Measurements from ENCODE around the gene SLC39A11.
"Not testable (repeated sequence)": the region's sequence is repeated elsewhere in the genome, so short reads cannot be mapped to it uniquely, and the experiment has no call there.

SLC39A11 gene

DNA sequence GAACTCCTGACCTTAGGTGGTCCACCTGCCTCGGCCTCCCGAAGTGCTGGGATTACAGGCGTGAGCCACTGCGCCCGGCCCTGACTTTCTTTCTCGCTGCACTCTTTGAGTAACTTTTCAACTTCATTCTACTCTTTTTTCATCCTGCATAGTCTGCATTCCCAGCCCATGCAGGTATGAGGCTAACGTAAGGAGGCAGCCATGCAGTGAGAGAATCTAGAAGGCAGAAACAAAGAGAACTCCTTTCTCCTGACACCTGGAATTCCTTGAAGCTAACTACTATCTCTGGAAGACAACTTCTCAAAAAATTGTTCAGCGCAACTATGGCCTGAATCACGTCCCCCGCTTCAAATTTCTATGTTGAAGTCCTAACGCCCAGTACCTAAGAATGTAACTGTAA is 152.0 kb downstream of the SLC39A11 start:
- no peak for DNase-seq

DNA sequence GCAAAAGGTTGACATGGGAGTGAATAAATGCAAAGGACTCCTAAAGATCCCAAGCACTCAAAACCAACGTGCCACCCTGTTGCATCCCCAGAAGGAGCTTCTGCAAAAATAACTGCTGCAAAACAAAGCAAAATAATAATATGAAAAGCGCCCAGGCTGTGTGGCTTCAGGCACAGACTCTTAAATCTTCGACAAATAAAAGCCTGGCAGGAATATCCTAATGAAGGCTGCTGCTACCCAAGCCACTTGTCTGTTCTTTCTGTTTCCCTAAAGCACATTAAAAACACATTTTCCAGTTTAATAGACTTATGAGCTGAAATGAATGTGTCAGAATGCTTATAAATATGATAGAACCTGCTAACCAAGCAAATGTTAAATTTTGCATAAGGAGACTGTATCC is 154.0 kb downstream of the SLC39A11 start:
- DNase-seq, result no peak

DNA sequence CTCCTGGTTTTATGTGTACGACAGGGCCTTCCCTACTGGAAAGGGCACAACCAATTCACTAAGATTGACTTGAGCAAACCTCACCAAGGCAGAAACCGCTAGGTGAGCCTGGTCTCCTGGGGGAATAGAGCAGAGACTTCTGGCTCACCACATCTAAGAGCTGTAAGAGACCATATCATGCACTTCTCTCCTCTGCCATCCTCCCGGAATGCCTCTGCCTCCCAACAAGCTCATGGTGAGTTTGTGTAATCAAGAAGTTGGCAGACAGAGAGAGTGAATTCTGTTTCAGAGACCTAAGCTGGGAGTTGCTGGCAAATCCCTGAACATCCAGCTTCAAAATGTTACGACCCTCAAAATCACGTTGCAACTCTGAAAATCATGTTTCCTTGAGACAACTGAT is 154.8 kb downstream of the SLC39A11 start:
- no peak for DNase-seq

DNA sequence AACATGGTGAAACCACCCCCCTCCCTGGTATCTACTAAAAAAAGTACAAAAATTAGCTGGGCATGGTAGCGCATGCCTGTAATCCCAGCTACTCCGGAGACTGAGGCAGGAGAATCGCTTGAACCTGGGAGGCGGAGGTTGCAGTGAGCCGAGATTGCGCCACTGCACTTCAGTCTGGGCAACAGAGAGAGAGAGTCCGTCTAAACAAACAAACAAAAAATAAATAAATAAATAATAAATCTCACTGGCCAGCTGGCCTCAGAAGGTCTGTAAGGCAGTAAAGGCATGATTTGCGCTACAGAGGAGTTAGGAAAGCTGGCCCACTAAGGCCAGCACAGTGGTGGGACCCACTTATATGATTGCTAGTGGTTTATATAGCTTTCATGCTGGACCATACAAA is 155.2 kb downstream of the SLC39A11 start:
- not testable (repeated sequence) for DNase-seq

DNA sequence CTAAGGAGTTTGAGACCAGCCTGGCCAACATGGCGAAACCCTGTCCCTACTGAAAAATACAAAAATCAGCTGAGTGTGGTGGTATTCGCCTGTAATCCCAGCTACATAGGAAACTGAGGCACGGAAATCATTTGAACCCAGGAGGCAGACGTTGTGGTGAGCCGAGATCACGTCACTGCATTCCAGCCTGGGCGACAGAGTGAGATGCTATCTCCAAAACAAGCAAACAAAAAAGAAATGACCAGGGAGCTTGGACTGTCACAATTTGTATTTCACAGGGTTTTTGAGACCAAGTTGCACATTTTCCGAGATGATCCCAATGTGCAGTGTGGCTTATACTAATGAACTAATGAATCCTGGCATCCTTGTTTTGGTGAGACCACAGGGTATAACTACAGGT is 156.5 kb downstream of the SLC39A11 start:
- DNase-seq, result no peak

DNA sequence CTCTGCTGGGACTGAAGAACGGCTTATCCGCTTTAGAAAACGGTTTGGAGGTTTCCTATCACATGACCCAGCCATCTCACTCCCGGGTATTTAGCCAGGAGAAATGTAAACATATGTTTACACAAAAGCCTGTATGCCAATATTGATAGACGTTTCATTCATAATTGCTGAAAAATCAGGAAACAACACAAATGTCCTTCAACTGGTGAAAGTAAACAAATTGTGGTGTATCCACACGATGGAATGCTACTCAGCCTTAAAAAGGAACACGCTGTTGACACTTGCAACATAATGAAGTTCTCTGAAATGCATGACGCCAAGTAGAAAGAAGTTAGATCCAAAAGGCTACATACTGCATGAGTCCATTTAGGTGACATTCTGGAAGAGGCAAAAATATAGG is 157.6 kb downstream of the SLC39A11 start:
- DNase-seq, result no peak

DNA sequence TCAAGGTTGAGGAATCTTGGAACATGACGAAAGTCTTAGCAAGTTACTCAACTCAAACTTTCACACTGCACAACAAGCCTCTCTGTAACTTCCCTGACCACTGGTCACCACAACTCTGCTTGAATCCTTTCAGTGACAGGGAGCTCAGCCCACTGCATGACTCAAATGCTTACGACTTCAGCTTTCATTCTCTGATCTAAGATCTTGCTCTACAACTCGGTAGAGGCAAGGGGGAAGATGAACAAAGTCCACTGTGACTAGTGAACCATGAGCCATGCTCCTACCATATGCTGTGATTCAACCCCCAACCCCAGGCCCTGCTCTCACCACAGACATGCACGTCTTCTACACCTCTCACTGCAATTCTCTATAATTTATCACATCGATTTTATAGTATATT is 160.9 kb downstream of the SLC39A11 start:
- DNase-seq, result no peak

DNA sequence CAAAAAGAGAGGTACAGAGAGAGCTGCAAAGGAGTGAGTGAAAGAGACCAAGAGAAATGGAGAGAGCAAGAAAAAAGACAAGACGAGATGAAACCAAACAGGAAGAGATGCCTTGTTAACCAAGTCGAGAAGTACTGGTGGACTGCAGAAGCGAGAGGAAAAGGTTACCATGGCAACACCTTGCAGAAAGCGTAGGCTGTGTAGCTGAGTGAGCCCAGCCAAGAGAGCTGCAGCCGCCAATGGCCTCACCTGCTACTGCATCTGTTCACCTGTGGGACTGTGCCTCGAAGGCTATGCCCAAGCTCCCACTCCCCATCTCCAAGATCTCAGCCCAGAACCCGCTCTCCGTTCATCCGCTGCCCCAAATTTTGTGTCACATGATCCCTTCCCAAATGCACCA is 161.3 kb downstream of the SLC39A11 start:
- peak; percentile 16 for DNase-seq

DNA sequence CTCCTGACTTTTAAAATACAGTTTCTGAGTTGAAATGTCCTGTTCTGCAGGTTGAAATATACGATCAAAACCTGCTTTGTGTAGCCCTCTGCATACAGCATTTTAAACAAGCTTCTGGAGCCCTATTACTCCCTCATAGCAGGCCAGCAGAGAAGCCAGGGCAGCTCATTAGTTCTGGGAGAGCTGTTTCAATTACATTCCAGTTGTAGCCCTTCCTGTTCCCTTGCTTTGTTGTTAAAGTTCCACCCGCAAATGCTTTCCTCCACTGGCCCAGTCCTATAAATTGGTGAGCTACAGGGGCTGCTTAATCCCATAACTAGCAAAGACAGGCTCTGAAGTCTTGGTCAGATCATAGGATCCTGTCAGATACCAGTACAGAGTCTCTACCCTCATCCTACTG is 162.5 kb downstream of the SLC39A11 start:
- no peak for DNase-seq

DNA sequence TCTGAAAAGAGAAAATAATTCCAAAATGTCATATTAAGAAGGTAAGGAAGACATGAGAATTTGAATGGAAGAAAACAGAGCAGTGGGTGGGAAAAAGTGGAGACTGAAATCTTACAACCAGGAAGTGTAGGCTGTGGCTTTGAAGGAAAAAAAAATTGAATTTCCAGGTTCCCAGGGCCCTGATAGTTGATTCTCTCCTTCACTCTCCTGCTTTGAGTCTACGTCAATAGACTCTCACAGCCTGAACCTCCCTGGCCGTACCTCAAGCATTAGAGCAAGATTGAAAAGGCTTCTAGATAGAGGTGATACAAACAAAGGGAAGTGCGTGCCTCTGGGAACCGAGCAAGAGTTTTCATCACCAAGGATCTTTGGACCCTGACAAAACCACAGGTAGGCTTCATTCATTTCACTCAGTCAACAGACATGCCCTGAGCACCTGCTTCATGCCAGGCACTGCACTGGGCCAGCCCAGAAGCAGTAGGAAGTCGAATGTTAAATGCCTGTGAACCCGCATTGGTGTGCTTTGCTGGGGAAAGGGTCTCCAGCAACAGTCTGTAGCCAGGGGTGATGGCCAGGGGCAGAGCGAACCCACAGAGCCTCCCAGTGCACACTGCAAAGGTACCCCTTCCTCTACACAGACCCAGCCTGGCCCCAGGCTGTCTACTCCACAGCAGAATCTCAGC is 163.9 kb downstream of the SLC39A11 start:
- no peak for DNase-seq

DNA sequence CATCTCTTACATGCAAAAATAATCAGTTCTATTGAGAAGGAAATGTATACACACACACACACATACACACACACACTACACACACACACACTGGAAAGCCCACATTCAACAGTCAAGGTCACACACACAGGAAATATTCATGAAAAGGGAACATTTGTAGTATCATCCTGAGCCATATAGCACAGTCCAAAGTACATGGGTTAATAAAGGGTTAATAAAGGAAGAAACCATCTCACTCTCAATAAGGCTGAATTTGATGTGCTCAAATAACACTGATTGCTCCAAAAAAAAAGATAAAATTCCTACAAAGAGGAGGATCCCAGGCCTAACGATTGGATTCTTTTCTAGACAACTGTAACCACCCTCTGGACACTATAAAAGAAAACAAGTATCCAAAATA is 164.7 kb downstream of the SLC39A11 start:
- no peak for DNase-seq

DNA sequence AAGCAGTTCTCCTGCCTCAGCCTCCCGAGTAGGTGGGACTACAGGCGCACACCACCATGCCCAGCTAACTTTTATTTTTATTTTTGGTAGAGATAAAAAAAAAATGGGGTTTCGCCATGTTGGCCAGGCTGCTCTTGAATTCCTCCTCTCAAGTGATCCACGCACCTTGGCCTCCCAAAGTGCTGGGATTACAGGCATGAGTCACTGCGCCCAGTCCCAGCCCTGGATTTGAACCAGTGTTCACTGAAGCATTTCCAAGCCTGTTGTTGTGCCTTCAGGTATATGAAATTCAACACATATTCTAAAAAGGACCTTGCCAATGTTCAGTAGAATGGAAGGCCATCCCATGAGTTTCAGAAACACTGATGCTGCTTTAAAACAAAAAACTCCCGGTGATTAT is 165.3 kb downstream of the SLC39A11 start:
- no peak for DNase-seq

DNA sequence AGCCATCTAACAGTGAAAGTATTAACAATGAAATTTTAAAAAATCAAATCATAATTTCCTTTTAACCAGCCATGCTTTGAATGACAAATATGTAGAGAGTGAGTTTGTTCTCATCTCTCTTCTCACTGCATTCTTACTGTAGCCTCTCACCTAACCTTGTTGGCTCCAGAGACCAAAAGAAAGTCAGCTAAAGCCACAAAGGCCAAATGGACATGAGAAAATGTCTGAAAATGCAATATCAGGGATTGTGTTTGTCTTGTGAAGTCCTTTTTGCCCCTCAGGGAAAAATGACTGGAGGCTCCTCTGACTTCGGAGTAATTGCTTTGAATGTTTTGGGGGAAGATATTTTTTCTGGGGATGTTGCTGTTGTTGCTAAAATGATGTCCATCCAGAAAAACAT is 166.3 kb downstream of the SLC39A11 start:
- DNase-seq, result no peak

DNA sequence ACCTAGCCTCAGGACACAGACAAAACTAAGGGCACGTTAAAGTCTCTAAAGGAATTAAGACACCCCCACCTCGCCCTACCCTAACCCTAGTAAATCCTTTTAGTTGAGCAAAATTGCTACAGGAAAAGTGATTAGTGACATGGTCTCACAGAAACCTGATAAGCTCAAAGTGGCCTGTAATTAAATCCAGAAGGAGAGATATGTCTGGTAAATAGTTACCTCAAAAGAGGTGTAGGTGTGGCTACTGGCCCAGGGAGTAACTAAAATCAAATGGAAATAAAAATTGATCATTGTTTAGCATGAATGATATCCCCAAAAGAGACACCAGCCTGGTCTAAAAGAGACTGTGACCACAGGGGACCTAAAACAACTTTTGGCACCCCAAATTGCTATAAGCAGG is 168.3 kb downstream of the SLC39A11 start:
- DNase-seq, result no peak

DNA sequence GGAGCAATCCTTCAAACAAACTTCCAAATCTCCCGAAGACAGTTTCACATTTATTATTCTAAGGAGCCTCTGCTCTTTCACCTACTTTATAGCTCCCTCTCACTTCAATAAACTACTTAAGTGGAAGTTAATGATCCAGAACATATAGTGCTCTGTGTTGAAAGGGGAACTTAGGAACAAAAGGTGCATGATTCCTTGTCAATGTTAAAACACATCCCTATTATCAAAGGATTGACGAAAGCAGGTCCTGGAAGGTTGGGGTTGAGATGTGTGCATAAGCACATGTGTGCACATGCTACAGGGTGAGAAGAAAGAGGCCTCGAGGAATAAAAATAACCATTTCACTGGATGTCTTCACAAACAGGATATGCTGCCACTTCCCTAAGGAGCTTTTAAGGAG is 170.3 kb downstream of the SLC39A11 start:
- no peak for DNase-seq

DNA sequence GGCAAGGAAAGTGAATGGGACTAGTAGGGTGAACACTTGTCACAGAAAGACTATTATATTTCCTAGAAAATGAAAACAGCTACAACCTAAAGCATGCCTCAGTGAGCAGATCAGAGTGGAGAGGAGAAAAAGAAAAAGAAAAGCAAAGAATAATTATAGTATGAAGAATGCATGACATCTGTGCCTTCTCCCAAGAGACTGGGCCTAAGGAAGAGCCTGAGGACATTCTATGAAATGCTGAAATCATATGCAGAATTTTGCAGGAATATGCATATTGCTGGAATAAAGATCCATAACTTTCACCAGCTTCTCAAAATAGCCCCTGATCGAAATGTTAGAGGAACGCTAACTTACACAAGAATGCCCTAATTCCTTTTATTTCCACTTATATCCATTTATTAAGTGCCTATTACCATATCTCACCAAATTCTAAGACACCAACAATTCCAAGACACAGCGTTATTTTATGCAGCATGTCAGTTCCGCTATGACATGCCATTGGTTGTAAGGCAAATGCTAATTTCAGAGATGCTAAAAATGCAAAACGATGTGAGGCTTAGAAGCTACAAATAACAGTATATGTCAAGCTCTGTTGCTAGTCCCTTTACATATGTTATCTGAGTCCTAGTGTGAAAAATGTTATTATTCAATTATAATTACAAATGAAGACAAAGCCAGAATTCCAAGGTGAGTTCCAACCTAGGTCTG is 171.0 kb downstream of the SLC39A11 start:
- DNase-seq, result no peak

DNA sequence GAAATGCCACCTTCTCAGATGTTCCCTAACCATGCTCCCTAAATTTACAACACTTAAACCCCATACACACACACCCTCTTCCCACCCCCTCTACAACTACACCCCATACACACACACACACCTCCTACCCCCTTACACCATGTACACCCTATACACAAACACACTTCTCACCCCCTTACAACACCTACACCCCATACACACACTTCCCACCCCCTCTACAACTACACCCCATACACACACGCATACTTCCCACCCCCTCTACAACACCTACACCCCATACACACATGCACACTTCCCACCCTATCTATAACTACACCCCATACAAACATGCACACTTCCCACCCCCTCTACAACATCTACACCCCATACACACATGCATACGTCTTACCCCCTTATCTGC is 172.0 kb downstream of the SLC39A11 start:
- no peak for DNase-seq

DNA sequence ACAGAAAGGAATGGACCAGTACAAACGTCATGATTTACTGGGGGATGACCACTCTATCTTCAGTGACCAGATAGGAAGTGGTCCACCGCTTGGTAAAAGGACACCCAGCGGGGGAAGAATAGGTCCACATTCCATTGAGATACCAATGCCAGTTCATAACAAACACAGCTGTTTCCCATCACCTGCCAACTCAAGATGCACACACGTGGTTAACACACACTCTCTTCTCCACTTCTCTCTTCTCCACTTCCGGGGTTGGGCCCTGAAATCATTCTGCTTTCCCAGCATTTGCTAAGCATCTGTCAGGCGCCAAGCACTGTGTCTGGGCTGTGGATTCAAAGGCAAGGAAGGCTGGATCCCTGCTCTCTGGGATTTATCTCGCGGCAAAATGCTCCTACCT is 175.5 kb downstream of the SLC39A11 start:
- DNase-seq, result no peak

DNA sequence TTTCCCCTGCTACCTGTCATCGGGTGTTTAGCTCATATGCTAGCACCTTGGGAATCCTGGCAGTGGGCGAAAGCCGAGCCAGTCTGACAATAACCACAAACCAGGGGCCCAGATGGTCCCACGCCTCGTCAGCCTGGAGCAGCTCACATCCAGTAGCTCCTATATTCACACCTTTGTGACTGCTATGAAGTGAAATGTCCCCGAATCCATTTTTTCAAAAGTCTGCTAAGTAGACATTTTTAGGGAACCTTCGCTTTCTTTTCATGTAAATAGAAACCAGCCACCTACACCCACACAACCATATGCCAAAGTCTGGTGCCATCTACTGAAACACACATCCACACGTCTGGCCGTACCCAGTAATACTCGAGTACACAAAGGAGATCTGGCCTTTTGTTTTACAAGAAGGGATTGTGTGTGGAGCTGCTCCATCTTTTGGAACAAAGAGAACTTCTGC is 176.8 kb downstream of the SLC39A11 start:
- DNase-seq, result no peak

DNA sequence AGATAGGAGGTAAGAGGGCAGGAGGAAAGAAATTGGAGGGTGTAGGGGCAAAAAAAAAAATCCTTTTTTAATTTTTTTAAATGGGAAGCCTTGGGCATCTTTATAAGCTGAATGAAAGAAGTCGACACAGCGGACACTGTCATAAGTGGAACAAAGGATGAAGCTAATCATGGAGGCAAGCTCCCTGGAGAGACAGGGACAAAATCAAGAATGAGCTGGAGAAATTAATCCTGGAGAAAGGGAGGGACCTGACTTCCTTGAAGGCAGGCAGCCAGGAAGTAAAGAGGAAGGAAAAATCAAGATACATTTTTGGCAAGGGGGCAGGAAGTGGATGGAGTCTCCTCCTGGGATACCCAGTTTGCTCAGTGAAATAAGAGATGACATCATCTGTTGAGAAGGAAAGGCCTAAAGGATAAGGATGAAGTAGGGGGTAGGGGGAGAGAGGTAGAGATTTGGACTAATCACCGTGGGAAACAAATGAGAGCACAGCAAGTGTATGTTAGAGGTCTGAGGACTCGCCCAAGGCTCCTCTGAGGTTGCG is 179.3 kb downstream of the SLC39A11 start:
- DNase-seq, result no peak

DNA sequence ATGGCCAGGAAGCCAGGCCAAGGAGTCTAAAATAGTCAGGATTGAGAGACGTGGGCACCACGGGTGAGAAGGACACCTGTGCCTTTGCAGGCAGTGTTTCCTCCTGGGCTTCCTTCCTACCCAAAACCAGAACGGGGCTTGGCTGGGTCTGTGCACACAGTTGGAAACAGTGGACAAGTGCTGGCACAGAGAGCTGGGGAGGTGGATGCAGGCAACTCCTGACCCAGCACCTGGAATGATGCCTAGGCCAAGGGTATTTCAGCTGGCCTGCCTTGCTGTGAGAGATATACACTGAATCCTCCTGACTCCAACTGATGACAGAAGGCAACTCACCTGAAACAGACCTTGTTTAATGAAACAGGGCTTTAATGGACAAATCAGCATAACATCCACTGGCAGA is 186.2 kb downstream of the SLC39A11 start:
- no peak for DNase-seq

DNA sequence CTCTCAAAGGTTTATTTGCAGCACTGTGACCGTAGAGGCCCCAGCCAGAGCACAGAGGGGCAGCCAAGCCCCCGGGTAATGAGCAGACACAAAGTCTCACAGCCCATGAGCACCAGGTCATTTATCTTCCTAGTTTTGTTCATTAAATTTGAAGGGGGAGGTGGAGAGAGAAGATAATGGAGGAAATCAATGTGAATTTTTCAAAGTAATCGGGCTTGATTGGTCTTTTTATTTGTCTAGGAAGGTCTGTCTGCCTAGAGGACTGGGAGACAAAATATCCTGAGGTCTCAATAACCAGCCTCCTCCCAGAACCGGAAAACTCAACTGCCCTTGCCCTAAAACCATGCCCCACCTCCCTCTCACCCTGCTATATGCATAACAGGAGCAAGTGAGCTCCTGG is 189.0 kb downstream of the SLC39A11 start:
- DNase-seq, result no peak

DNA sequence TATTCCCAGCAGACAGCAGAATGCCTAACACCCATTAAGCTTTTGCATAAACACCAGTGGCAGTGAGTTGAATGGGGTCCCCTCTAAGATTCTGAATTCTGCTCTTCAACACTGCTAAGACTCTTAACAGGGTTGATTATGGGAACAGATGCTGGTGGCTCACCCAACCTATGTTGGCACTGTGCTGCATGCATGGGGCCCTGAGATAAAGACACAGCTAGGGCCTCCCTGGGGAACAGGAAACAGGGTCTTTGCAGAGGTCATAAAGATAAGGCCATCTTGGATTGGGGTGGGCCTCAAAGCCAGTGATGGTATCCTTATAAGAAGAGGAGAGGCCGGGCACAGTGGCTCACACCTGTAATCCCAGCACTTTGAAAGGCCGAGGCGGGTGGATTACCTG is 190.8 kb downstream of the SLC39A11 start:
- no peak for DNase-seq

DNA sequence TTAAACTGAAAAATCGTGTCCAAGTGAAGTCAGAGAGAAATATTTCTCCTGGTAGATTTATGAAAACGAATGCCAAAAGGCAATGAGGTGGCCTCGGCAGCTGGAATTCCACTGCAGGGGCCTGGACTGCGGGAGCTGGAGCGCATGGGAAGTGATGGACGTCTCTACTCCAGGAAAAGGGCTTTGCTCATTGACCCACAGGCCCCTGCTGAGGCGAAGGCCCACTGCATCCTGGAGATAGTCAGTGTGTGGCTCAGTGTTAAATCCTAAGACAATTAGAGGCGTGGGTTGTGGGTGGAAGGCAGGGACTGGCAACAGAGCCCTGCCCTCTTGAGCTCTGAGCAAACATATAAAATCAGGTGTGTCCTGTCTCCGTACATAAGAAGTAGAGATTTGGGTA is 191.4 kb downstream of the SLC39A11 start:
- no peak for DNase-seq

DNA sequence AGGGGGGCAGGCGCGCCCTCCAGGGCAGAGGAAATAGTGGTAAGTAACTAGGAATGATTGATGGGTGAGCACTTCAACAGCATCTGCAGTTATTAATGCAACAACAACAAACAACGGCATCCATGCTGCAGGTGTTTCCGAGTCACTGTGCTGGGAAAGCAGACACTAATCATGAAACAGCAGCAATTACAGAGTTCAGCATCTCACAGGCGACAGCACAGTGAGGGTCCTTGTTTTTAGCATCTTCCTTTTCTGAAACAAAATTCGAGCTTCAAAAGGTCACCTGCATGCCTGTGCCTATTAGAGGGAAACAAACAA is 191.9 kb downstream of the SLC39A11 start:
- DNase-seq, result no peak
